ENCODE measurements around the gene PCLAF.
"Not testable (repeated sequence)": the region's sequence is repeated elsewhere in the genome, so short reads cannot be mapped to it uniquely, and the experiment has no call there.

PCLAF gene

GRCh38 chr15:64340355-64340754, 40.9 kb downstream of the PCLAF start:
- H3K27ac ChIP-seq, result no peak overlapping the region
- H3K4me3 ChIP-seq, result no peak overlapping the region
- no peaks in the 10 kb centered on the region for H3K4me1 ChIP-seq
- TF ChIP-seq CTCF (IDR thresholded peaks at IDR 0.05), result no peak
- peaks cover 0 to 13% (median 0%) of the 10 kb centered on the region in 3 donors for H3K36me3 ChIP-seq
- intact Hi-C loops (cut with DNase I; ENCODE audit: low total_unique reads), result no loop called here
- no peaks in the 10 kb centered on the region for H3K27me3 ChIP-seq
- no peak for DNase-seq
- H3K9me3 ChIP-seq, result no peaks in the 10 kb centered on the region

GRCh38 chr15:64337761-64338160, 43.5 kb downstream of the PCLAF start:
- Histone ChIP-seq H3K36me3 (peaks cover 0 to 13% (median 0%) of the 10 kb centered on the region in 3 donors), H3K4me1 (peaks cover 0 to 7% (median 0%) of the 10 kb centered on the region in 4 donors), H3K27ac (no peak overlapping the region), H3K4me3 (no peak overlapping the region), H3K9me3 (no peaks in the 10 kb centered on the region), H3K27me3 (no peaks in the 10 kb centered on the region)
- TF ChIP-seq CTCF (IDR thresholded peaks at IDR 0.05), result no peak
- DNase-seq, result no peak
- intact Hi-C loops (cut with DNase I; ENCODE audit: low total_unique reads), result no loop called here

GRCh38 chr15:64333986-64334929, 47.0 kb downstream of the PCLAF start:
- Histone ChIP-seq H3K4me3 (no peak overlapping the region), H3K27me3 (no peaks in the 10 kb centered on the region), H3K36me3 (no peaks in the 10 kb centered on the region), H3K9me3 (no peaks in the 10 kb centered on the region), H3K4me1 (peaks cover 0 to 7% (median 0%) of the 10 kb centered on the region in 4 donors), H3K27ac (no peak overlapping the region)
- no peak for DNase-seq
- TF ChIP-seq CTCF (IDR thresholded peaks at IDR 0.05), result no peak
- intact Hi-C loops (cut with DNase I; ENCODE audit: low total_unique reads), result no loop called here

GRCh38 chr15:64333516-64333915, 47.7 kb downstream of the PCLAF start:
- TF ChIP-seq CTCF (IDR thresholded peaks at IDR 0.05), result no peak
- Histone ChIP-seq H3K27ac (no peak overlapping the region), H3K36me3 (no peaks in the 10 kb centered on the region), H3K27me3 (no peaks in the 10 kb centered on the region), H3K4me3 (no peak overlapping the region), H3K9me3 (no peaks in the 10 kb centered on the region), H3K4me1 (peaks cover 0 to 7% (median 0%) of the 10 kb centered on the region in 4 donors)
- DNase-seq, result no peak
- intact Hi-C loops (cut with DNase I; ENCODE audit: low total_unique reads), result no loop called here

GRCh38 chr15:64331668-64332067, 49.6 kb downstream of the PCLAF start:
- intact Hi-C loops (cut with DNase I; ENCODE audit: low total_unique reads); DNase-seq; H3K4me3 ChIP-seq; H3K4me1 ChIP-seq; H3K9me3 ChIP-seq; H3K36me3 ChIP-seq; H3K27ac ChIP-seq; H3K27me3 ChIP-seq: not testable (repeated sequence)

- DNase-seq; H3K4me1 ChIP-seq; H3K27ac ChIP-seq; intact Hi-C loops (cut with DNase I; ENCODE audit: low total_unique reads); H3K9me3 ChIP-seq; H3K4me3 ChIP-seq; H3K36me3 ChIP-seq; H3K27me3 ChIP-seq: not testable (repeated sequence)
Measured at GRCh38 chr15:64326975-64327374, 54.3 kb downstream of the PCLAF start.

- intact Hi-C loops (cut with DNase I; ENCODE audit: low total_unique reads); H3K4me3 ChIP-seq: not testable (repeated sequence)
Measured at GRCh38 chr15:64326458-64326857, 54.8 kb downstream of the PCLAF start.

More at GRCh38 chr15:64326458-64326857, 54.8 kb downstream of the PCLAF start:
- not testable (repeated sequence) for H3K27ac ChIP-seq, H3K9me3 ChIP-seq, DNase-seq, H3K27me3 ChIP-seq, H3K36me3 ChIP-seq, H3K4me1 ChIP-seq

Measured in tibial artery (tissue), 4 donors.